Gastrocnemius medialis (tissue), 4 donors: ENCODE measurements around the gene ATP11B. TPM values are rescaled to one million over a fixed set of nuclear protein-coding genes. Genes with fewer than 3 reads are reported as not detected.

ENCODE experiments used
- ATAC-seq, 2 donors: fragments of 150-250 bp; one replicate each; pipeline ENCODE4 v1.9.1; 2016
- DNase-seq, 2 donors: peaks; one replicate each; pipeline ENCODE4 v3.0.0-alpha.2; 2019
- H3K27ac ChIP-seq, 4 donors: fragments of 200-600 bp; sonication (generic); 1 replicate in 1 of 4; 2 replicates in 3 of 4; pipeline ENCODE4 v1.5.1; 2016 to 2018; ENCODE audit warnings: mild to moderate bottlenecking in 2 of 4, moderate library complexity in 1 of 4
- H3K27me3 ChIP-seq, 3 donors: fragments of 200-600 bp; sonication (generic) in 2 of 3; 1 replicate in 1 of 3; 2 replicates in 2 of 3; pipeline versions ENCODE4 v1.5.1 to v1.6.0; 2016 to 2019; ENCODE audit warnings: mild to moderate bottlenecking in 1 of 3, moderate library complexity in 1 of 3
- H3K36me3 ChIP-seq, 2 donors: fragments of 200-600 bp; sonication (generic) in 1 of 2; one replicate each; pipeline ENCODE4 v1.5.1; 2017 to 2018
- H3K4me1 ChIP-seq, 2 donors: fragments of 200-600 bp; sonication (generic) in 1 of 2; one replicate each; pipeline ENCODE4 v1.5.1; 2016 to 2017; ENCODE audit warnings: mild to moderate bottlenecking in 2 of 2
- H3K4me3 ChIP-seq, 4 donors: fragments of 200-600 bp; sonication (generic) in 3 of 4; 1 replicate in 1 of 4; 2 replicates in 3 of 4; pipeline ENCODE4 v1.5.1; 2016 to 2019; ENCODE audit warnings: mild to moderate bottlenecking in 2 of 4
- H3K9me3 ChIP-seq, 3 donors: fragments of 200-600 bp; sonication (generic) in 2 of 3; 1 replicate in 1 of 3; 2 replicates in 2 of 3; pipeline ENCODE4 v1.5.1; 2016 to 2019
- CTCF ChIP-seq, 5 experiments: fragments of 450-650 bp in 3 of 5; fragments of 200-600 bp in 2 of 5; sonication (generic) in 2 of 5; IDR thresholded peaks in 4 of 5; conservative IDR thresholded peaks in 1 of 5; 1 replicate in 4 of 5; 2 replicates in 1 of 5; pipeline ENCODE4 v1.5.1; 2016 to 2019; ENCODE audit warnings: antibody characterized with exemption in 5 of 5, mild to moderate bottlenecking in 3 of 5, moderate library complexity in 3 of 5
- POLR2A ChIP-seq, 2 donors: fragments of 450-650 bp; IDR thresholded peaks; one replicate each; pipeline ENCODE4 v1.6.1; 2017; ENCODE audit warnings: antibody characterized with exemption in 2 of 2, mild to moderate bottlenecking in 2 of 2, moderate library complexity in 2 of 2
- in situ Hi-C, 4 donors: fragments of 200-750 bp; cut with MboI; loops; one replicate each; pipeline versions ENCODE4 v1.15.0 to v1.8.0; 2017; ENCODE audit warnings: low sequenced_read_pairs in 4 of 4
- intact Hi-C: fragments of 100-400 bp; cut with DNase I; formaldehyde crosslinking; loops from one replicate; pipeline ENCODE4 v1.15.1; 2023; ENCODE audit warnings: low total_unique reads
- total RNA-seq, 4 donors: library from RNA; depleted of rRNA; stranded (reverse); fragments of >200 nt; gene quantifications; one replicate each; pipeline versions ENCODE4 v1.1.0 to v1.2.3, GENCODE V29; 2016

Gene ATP11B
- total RNA-seq, 4 donors from 2014 or later = 16.3 to 44.6 (median 23.4) TPM

GRCh38 chr3:182809531-182809930, 16.2 kb downstream of the ATP11B start:
- intact Hi-C loops (no loop called here), in situ Hi-C loops (no loop called here)
- ATAC-seq (no peak), DNase-seq (no peak)
- Histone ChIP-seq H3K36me3 (no peaks in the 10 kb centered on the region), H3K27me3 (no peaks in the 10 kb centered on the region), H3K27ac (no peak overlapping the region), H3K9me3 (no peaks in the 10 kb centered on the region), H3K4me3 (no peak overlapping the region), H3K4me1 (peaks cover 35 to 42% of the 10 kb centered on the region in 2 donors)
- TF ChIP-seq POLR2A (IDR thresholded peaks at IDR 0.05) (no peak), CTCF (IDR thresholded peaks at IDR 0.05 in 4 of 5, conservative IDR thresholded peaks at IDR 0.05 in 1 of 5) (no peak)

- in situ Hi-C loops = no loop called here
- no peak for TF ChIP-seq CTCF (IDR thresholded peaks at IDR 0.05 in 4 of 5, conservative IDR thresholded peaks at IDR 0.05 in 1 of 5)
- Histone ChIP-seq H3K9me3 (no peaks in the 10 kb centered on the region), H3K27me3 (no peaks in the 10 kb centered on the region), H3K4me3 (no peak overlapping the region), H3K4me1 (peaks cover 39 to 44% of the 10 kb centered on the region in 2 donors), H3K36me3 (no peaks in the 10 kb centered on the region), H3K27ac (peak overlapping the region; percentile 51 to 65 (median 60))
- intact Hi-C loops = no loop called here
- ATAC-seq (peak; percentile 89), DNase-seq (no peak)
Measured at GRCh38 chr3:182810574-182811268, 17.4 kb downstream of the ATP11B start.

- in situ Hi-C loops (no loop called here), intact Hi-C loops (no loop called here)
- DNase-seq = no peak
- Histone ChIP-seq H3K4me1 (peaks cover 44 to 50% of the 10 kb centered on the region in 2 donors), H3K36me3 (no peaks in the 10 kb centered on the region), H3K9me3 (no peaks in the 10 kb centered on the region), H3K27ac (peak overlapping the region; percentile 51 to 65 (median 60)), H3K4me3 (peak overlapping the region in 1 of 4 donors; percentile 11), H3K27me3 (no peaks in the 10 kb centered on the region)
- ATAC-seq = peak; percentile 16 to 31
- no peak for TF ChIP-seq CTCF (IDR thresholded peaks at IDR 0.05 in 4 of 5, conservative IDR thresholded peaks at IDR 0.05 in 1 of 5)
- no peak for TF ChIP-seq POLR2A (IDR thresholded peaks at IDR 0.05)
Measured at GRCh38 chr3:182811269-182811596, 17.9 kb downstream of the ATP11B start.

GRCh38 chr3:182812123-182812522, 18.8 kb downstream of the ATP11B start:
- TF ChIP-seq CTCF (IDR thresholded peaks at IDR 0.05 in 4 of 5, conservative IDR thresholded peaks at IDR 0.05 in 1 of 5) (no peak), POLR2A (IDR thresholded peaks at IDR 0.05) (no peak)
- no peaks in the 10 kb centered on the region for H3K27me3 ChIP-seq
- peaks cover 44 to 52% of the 10 kb centered on the region in 2 donors for H3K4me1 ChIP-seq
- DNase-seq (no peak), ATAC-seq (no peak)
- no peak overlapping the region for H3K27ac ChIP-seq
- no peaks in the 10 kb centered on the region for H3K9me3 ChIP-seq
- H3K4me3 ChIP-seq = no peak overlapping the region
- in situ Hi-C loops (no loop called here), intact Hi-C loops (no loop called here)
- no peaks in the 10 kb centered on the region for H3K36me3 ChIP-seq
